Nephron (organoid): ENCODE data around the gene SH3RF3.

Experiments used
- H3K27ac Mint-ChIP-seq, 3 experiments: 2 replicates each; pipeline ENCODE4 v1.8.0; 2020; ENCODE audit warnings: mixed read lengths in 3 of 3, mild to moderate bottlenecking in 2 of 3, moderate library complexity in 1 of 3
- H3K27me3 Mint-ChIP-seq: 2 replicates; pipeline ENCODE4 v1.8.0; 2021; ENCODE audit warnings: low read depth, mild to moderate bottlenecking, moderate library complexity, mixed read lengths
- H3K36me3 Mint-ChIP-seq: 2 replicates; pipeline ENCODE4 v1.8.0; 2020; ENCODE audit warnings: low read depth, mixed read lengths
- H3K4me1 Mint-ChIP-seq: 2 replicates; pipeline ENCODE4 v1.8.0; 2020; ENCODE audit warnings: mixed read lengths
- H3K4me3 Mint-ChIP-seq, 3 experiments: 2 replicates each; pipeline ENCODE4 v1.8.0; 2020; ENCODE audit warnings: mild to moderate bottlenecking in 3 of 3, mixed read lengths in 3 of 3, moderate library complexity in 2 of 3
- H3K9me3 Mint-ChIP-seq: 2 replicates; pipeline ENCODE4 v1.8.0; 2020; ENCODE audit warnings: mixed read lengths
- TF ChIP-seq, protein P1 (sequence below), 3 experiments: fragments of 200-600 bp; sonication (generic); IDR thresholded peaks; one replicate each; pipeline ENCODE4 v1.5.0; 2021; ENCODE audit warnings: antibody characterized with exemption in 3 of 3; ENCODE audit not compliant: unreplicated experiment in 3 of 3

The SH3RF3 gene

DNA sequence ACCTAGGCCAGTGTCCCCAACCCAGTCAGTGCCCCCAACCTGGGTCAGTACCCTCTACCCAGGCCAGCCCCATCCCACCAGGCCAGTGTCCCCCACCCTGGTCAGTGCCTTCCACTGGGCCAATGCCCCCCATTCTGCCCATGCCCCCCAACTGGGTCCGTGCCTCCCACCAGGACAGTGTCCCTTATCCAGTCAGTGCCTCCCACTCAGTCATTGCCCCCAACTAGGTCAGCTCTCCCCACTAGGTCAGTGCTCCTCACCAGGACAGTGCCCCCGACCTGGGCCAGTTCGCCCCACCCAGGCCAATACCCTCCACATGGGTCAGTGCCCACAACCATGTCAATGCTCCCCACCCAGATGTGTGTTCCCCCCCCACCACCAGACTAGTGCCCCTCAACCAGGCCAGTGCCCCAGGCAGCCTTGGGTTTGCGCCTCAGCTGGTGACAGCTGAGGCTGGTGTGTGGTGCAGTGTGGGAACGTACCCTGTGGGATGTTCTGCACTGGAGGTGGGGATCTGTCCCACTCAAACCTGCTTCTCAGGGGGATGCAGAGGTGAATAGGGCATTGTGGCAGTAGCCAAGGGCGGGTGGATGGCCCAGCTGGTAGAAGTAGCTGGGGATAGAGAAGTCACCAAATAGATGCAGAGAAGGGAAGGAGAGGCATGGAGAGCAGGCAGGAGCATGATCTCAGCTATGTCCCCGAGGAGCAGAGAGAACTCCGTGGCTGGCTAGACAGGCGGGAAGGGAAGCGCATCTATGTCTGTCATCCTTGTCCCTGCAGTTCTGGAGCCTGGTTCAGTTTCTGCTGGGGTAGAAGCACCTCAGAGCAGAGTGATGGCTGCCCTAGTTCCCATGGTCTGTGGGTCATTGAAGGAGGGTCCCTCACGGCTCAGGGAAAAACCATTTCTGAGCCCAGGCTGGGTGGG, 168.8 kb downstream of the SH3RF3 start:
- TF ChIP-seq, protein P1, sequence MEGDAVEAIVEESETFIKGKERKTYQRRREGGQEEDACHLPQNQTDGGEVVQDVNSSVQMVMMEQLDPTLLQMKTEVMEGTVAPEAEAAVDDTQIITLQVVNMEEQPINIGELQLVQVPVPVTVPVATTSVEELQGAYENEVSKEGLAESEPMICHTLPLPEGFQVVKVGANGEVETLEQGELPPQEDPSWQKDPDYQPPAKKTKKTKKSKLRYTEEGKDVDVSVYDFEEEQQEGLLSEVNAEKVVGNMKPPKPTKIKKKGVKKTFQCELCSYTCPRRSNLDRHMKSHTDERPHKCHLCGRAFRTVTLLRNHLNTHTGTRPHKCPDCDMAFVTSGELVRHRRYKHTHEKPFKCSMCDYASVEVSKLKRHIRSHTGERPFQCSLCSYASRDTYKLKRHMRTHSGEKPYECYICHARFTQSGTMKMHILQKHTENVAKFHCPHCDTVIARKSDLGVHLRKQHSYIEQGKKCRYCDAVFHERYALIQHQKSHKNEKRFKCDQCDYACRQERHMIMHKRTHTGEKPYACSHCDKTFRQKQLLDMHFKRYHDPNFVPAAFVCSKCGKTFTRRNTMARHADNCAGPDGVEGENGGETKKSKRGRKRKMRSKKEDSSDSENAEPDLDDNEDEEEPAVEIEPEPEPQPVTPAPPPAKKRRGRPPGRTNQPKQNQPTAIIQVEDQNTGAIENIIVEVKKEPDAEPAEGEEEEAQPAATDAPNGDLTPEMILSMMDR (IDR thresholded peaks at IDR 0.05; ENCODE audit: unreplicated experiment in 3 of 3) = no peak
- Mint-ChIP-seq H3K36me3 (no peaks in the 10 kb centered on the region), H3K4me1 (peaks cover 5% of the 10 kb centered on the region), H3K4me3 (no peak overlapping the region), H3K27me3 (peaks cover 12% of the 10 kb centered on the region), H3K27ac (no peak overlapping the region), H3K9me3 (peaks cover 8% of the 10 kb centered on the region)

DNA sequence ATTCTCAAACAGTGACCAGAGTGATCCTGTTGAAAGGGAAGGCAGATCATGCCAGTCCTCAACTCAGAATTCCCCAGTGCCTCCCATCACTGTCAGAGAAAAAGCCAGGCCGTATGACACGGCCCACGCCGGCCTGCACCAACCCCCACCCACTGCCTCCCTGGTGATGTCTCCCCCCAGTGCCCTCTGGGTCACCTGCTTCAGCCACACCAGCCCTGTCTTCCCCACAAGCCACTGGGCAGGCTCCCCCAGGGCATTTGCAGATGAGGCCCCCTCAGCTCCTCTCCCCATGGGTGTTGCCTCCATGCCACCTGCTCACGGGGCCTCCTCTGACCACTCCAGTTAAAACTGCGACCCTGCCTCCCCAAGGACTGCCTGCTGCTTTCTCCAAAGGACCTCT, 169.8 kb downstream of the SH3RF3 start:
- H3K36me3 Mint-ChIP-seq = no peaks in the 10 kb centered on the region
- no peak overlapping the region for H3K4me3 Mint-ChIP-seq
- peaks cover 8% of the 10 kb centered on the region for H3K9me3 Mint-ChIP-seq
- TF ChIP-seq, protein P1 (IDR thresholded peaks at IDR 0.05; ENCODE audit: unreplicated experiment in 3 of 3) = no peak
- no peak overlapping the region for H3K27ac Mint-ChIP-seq
- peaks cover 14% of the 10 kb centered on the region for H3K27me3 Mint-ChIP-seq
- H3K4me1 Mint-ChIP-seq = peaks cover 5% of the 10 kb centered on the region

DNA sequence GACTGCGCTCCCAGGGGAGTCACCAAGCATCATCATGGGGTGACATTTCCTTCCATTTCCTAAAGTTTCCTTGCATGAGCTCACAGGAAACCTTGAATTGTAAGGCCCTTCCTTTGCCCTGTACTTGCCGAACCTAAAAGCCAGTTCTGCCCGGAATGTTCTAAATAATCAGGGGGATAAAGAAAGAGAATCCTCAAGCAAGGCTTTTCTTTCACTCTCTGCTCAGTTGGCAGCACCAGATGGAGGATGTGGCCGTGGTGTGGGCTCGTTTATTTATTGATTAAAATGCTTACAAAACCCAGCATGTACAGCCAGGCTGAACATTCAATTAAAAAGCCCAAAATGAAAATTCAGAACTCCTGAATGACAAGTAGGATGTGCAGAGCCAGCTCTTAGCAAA, 170.5 kb downstream of the SH3RF3 start:
- H3K36me3 Mint-ChIP-seq = no peaks in the 10 kb centered on the region
- peaks cover 10% of the 10 kb centered on the region for H3K4me1 Mint-ChIP-seq
- H3K27ac Mint-ChIP-seq = peak overlapping the region in 1 of 3 experiments; percentile 10
- peaks cover 14% of the 10 kb centered on the region for H3K27me3 Mint-ChIP-seq
- H3K4me3 Mint-ChIP-seq = no peak overlapping the region
- TF ChIP-seq, protein P1 (IDR thresholded peaks at IDR 0.05; ENCODE audit: unreplicated experiment in 3 of 3) = no peak
- H3K9me3 Mint-ChIP-seq = peaks cover 3% of the 10 kb centered on the region

DNA sequence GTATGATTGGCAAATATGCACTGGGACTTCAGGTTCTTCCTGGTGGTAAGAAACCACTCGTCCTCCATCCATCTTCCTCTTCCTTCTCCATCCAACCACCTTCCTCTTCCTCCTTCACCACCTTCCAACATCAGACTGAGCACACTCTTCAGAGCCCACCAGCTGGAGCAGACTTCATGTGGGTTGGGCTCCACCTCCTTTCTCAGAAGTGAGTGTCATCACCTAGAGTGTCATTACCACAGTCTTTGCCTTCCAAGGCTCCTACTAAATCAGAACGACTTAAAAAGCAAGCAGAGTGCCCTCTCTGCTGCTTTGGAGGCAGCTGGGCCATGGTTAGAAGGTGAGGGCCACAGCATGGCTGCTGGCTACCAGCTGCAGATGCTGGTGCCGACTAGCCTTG, 171.6 kb downstream of the SH3RF3 start:
- H3K9me3 Mint-ChIP-seq = no peaks in the 10 kb centered on the region
- no peak overlapping the region for H3K27ac Mint-ChIP-seq
- no peak overlapping the region for H3K4me3 Mint-ChIP-seq
- H3K4me1 Mint-ChIP-seq = peaks cover 21% of the 10 kb centered on the region
- TF ChIP-seq, protein P1 (IDR thresholded peaks at IDR 0.05; ENCODE audit: unreplicated experiment in 3 of 3) = no peak
- no peaks in the 10 kb centered on the region for H3K36me3 Mint-ChIP-seq
- peaks cover 18% of the 10 kb centered on the region for H3K27me3 Mint-ChIP-seq

DNA sequence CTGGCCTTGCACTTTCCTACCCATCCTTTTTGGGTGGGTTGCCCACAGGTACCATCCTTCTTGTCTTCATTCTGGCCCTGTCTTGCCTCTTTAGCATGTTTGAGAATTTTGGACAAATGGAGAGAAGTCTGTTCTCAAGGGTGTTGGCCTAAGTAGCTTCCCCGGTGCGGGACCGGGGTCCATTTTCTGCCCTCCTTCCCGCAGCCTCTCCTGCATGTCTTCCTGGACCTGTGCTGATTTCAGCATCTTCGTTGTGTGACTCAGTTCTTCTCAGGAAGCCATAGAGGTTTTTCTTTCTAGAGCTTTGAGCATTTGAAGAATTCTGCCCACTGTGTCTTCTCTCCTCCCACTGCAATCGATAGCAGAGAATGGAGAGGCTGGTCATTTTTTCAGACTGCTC, 172.7 kb downstream of the SH3RF3 start:
- TF ChIP-seq, protein P1 (IDR thresholded peaks at IDR 0.05; ENCODE audit: unreplicated experiment in 3 of 3) = no peak
- Mint-ChIP-seq H3K27ac (no peak overlapping the region), H3K9me3 (peaks cover 4% of the 10 kb centered on the region), H3K4me1 (peaks cover 31% of the 10 kb centered on the region), H3K27me3 (peaks cover 28% of the 10 kb centered on the region), H3K36me3 (no peaks in the 10 kb centered on the region), H3K4me3 (no peak overlapping the region)

DNA sequence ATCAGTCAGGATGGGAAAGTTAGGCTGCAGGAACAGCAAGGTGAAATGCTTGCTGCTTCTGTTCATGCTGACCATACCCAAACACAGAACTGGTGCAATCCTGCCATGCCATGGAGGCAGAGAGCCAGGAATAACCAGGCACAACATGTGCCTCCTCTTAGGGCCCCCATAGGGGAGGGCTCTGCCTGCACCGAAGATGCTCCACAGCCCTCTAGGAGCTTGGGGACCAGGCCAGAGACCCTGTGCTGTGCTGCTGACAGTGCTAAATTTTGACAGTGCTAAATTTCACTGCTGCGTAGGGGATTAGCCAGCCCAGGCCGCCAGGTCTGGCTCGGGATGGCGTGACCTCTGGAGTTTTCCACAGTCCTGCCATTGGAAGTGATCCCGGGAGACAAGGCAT, 173.3 kb downstream of the SH3RF3 start:
- Mint-ChIP-seq H3K4me1 (peaks cover 31% of the 10 kb centered on the region), H3K27ac (no peak overlapping the region), H3K36me3 (no peaks in the 10 kb centered on the region), H3K27me3 (peaks cover 29% of the 10 kb centered on the region), H3K4me3 (no peak overlapping the region), H3K9me3 (peaks cover 4% of the 10 kb centered on the region)
- TF ChIP-seq, protein P1 (IDR thresholded peaks at IDR 0.05; ENCODE audit: unreplicated experiment in 3 of 3) = no peak
